Measurements from ENCODE around the gene NTN4.
"Not testable (repeated sequence)": the region's sequence is repeated elsewhere in the genome, so short reads cannot be mapped to it uniquely, and the experiment has no call there.

The NTN4 gene

GRCh38 chr12:95648990-95649791 lies 141.4 kb downstream of the NTN4 start:
- DNase-seq, result no peak

DNA sequence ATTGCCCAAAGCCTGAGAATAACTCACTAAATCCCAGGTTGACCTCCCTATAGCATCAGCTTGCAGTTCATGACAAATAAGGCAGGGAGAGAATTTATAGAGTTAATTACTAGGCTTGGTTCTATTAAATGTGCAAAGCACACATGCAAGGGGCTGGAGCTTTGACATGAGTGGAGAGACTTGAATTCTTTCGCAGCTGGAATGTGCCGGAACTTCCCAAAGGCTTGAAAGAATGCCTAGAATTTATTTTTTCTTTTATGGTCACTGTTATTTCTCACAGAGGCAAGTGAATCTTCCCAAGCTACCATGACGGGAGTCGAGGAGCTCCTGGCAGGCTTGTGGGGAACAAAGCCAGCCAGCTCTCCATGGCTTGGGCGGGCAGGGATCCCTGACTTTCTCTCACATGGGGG lies 143.8 kb downstream of the NTN4 start:
- no peak for DNase-seq

DNA sequence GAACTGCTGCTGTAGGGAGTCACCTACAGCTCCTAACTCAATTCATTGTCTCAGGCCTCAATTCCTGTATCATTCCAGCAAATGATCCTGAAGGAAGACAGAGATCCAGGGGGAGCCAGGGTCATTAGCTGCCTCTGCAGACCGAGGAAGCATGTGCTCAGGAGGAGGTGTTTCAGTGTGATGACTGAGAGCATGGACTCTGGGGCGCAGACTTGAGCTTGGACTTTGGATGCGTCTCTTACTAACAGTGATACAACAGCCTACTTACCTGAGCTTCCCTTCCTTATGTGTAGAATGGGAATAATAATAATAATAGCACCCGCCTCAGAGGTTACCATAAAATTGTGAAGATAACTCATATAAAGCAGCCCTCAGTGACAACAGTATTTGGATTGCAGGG lies 147.3 kb downstream of the NTN4 start:
- DNase-seq, result no peak

- DNase-seq, result no peak
These were observed 148.0 kb downstream of the NTN4 start for GRCh38 chr12:95642583-95642982.

GRCh38 chr12:95641299-95641952 lies 149.1 kb downstream of the NTN4 start:
- DNase-seq, result no peak

DNA sequence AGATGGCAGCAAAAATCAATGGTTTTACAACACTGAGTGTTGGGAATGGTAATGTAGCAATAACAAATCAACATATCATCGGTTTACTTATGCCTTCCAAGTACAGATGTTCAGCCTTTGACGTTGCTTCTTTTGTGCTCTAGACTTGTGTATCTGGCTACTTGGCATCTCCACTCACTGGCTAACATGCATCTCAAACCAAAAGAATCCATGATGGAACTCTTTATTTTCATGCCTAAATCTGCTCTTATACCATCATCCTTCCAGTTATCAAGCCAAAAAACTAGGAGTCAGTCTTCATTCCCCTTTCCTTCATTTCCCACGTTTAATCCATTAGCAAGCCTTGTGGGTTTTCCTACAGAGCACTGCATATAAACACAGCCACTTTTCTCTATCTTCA lies 150.0 kb downstream of the NTN4 start:
- DNase-seq, result no peak

GRCh38 chr12:95637471-95638155 lies 153.0 kb downstream of the NTN4 start:
- DNase-seq, result no peak

DNA sequence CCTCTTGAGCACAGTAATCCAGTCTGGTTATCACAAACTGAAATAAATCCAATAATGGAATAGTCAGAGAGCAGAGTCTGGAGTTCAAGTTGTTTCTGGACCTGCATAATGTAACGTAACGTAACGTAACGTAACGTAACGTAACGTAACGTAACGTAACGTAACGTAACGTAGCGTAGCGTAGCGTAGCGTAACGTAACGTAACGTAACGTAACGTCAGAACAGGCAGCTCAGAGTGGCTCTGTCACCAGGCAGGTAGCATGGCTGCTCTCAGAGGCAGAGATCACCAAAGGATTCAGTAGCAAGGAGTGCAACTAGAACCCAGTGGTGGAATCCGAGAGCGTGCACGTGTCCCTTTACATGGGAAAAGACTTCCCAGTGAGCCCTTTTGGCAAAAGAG lies 153.6 kb downstream of the NTN4 start:
- no peak for DNase-seq

- peak; percentile 66 for DNase-seq
These were observed 155.6 kb downstream of the NTN4 start for GRCh38 chr12:95634622-95635621.

- no peak for DNase-seq
These were observed 156.7 kb downstream of the NTN4 start for GRCh38 chr12:95633732-95634465.

GRCh38 chr12:95633049-95633731 lies 157.4 kb downstream of the NTN4 start:
- no peak for DNase-seq

DNA sequence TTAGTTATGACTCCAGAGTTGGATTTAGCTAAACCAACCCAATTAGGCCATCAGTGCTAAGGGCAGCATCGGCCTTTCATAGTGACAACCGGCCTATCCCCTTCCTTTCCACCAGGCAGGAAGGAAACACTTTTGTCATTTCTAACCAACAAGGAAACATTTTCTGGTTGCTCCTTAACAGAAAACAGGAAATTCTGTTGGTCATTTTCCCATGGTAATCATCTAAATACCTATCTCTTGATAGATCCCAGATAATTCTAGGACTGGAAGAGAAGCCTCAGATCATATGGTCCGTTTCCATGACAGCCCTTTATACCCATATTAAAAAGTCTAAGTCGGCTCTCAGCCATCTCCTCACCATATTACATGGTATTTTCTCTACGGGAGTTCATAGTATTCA lies 160.1 kb downstream of the NTN4 start:
- DNase-seq, result no peak

DNA sequence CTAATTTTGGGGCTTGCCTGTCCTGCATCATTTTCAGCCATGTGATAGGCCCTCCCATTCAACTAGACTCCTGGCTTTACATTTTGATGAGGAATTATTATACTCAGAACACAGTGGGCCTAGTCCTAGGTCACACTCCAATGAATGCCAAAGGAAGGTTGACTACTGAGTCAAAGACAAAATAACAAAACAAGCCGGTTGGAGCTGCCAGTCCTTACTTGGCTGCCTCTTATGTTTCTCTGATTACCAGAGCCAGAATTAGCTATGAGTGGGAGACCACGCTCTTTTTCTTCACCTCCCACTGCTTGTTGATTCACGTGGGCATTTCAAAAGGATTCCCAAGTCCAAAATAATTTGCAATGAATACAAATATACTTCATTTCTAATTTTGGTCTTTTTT lies 161.2 kb downstream of the NTN4 start:
- DNase-seq, result no peak

- no peak for DNase-seq
These were observed 163.7 kb downstream of the NTN4 start for GRCh38 chr12:95626854-95627253.

GRCh38 chr12:95625012-95625411 lies 165.6 kb downstream of the NTN4 start:
- no peak for DNase-seq

- no peak for DNase-seq
These were observed 166.0 kb downstream of the NTN4 start for GRCh38 chr12:95624589-95624988.

- DNase-seq, result peak; percentile 38
These were observed 166.9 kb downstream of the NTN4 start for GRCh38 chr12:95623554-95624170.

DNA sequence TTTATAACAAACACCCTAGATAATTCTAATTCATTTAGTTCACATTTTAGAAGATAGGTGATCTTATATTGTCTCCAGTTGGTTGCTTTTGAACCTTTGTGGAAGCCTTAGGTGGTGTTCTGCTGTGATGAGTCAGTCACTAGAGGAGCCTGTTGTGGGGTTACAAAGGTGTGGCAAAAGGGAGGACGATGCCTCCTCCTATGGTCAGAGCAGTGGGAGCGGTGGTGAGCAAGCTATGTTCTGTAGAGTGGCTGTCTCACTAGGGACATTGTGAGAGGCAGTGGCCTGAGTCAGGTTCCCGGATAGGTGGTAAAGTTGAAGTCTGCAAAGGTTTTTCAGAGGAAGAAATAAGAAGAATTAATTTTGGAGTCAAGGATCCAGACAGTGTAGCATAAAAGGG lies 167.7 kb downstream of the NTN4 start:
- DNase-seq, result no peak

DNA sequence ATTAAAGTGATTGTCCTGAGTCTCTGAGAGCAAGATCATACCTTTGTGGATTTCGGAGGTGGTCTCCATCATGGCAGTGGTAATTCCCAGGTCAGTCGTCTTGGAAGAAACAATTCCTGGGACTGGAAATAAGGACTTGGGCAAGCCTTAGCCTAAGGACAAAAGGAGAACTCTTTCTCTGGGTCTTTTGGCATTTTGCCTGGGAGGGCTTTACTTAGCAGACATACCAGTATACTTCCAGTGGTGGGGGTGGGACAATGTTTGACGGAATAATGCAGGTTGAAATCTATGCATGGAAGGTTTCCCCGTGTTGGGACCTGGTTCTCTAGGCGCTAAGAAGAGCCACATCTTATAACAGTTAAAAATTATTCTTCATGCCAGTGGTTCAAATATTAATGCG lies 168.8 kb downstream of the NTN4 start:
- no peak for DNase-seq

GRCh38 chr12:95620171-95620570 lies 170.4 kb downstream of the NTN4 start:
- DNase-seq, result no peak

GRCh38 chr12:95616470-95616869 lies 174.1 kb downstream of the NTN4 start:
- not testable (repeated sequence) for DNase-seq

Measured in COR-L47 (cell line).